HL-60 (cell line): Measurements from ENCODE around the gene PPL.

Experiments
- TF ChIP-seq, protein P1 (sequence below): IDR thresholded peaks from one replicate; pipeline ENCODE4 v1.5.1; 2011; ENCODE audit warnings: low read length, control low read depth, inconsistent platforms; ENCODE audit not compliant: insufficient read depth
- TF ChIP-seq, protein P2 (sequence below): IDR thresholded peaks from 2 replicates; pipeline ENCODE4 v1.6.1; 2012; ENCODE audit warnings: low read depth; ENCODE audit not compliant: insufficient replicate concordance

DNA sequence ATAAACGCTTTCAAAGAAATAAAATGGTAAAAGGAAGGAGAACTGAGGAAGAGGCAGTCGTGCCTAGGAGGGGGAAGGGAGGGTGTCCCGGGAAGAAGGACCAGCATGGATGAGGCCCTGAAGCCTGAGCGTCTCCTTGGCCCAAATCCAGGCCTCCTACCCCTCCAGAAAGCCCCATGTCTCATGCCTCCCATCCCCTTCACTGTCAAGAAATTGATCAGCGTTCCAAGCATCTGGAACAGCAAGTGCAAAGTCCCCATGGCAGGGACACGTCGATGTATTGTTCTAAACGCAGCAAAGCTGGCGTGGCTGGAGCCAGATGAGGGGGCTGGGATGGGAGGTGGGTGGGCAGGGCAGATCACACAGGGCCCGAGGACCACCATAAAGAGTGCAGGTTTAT is 43.7 kb upstream of the PPL start:
- TF ChIP-seq, protein P1, sequence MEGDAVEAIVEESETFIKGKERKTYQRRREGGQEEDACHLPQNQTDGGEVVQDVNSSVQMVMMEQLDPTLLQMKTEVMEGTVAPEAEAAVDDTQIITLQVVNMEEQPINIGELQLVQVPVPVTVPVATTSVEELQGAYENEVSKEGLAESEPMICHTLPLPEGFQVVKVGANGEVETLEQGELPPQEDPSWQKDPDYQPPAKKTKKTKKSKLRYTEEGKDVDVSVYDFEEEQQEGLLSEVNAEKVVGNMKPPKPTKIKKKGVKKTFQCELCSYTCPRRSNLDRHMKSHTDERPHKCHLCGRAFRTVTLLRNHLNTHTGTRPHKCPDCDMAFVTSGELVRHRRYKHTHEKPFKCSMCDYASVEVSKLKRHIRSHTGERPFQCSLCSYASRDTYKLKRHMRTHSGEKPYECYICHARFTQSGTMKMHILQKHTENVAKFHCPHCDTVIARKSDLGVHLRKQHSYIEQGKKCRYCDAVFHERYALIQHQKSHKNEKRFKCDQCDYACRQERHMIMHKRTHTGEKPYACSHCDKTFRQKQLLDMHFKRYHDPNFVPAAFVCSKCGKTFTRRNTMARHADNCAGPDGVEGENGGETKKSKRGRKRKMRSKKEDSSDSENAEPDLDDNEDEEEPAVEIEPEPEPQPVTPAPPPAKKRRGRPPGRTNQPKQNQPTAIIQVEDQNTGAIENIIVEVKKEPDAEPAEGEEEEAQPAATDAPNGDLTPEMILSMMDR: no peak
- TF ChIP-seq, protein P2, sequence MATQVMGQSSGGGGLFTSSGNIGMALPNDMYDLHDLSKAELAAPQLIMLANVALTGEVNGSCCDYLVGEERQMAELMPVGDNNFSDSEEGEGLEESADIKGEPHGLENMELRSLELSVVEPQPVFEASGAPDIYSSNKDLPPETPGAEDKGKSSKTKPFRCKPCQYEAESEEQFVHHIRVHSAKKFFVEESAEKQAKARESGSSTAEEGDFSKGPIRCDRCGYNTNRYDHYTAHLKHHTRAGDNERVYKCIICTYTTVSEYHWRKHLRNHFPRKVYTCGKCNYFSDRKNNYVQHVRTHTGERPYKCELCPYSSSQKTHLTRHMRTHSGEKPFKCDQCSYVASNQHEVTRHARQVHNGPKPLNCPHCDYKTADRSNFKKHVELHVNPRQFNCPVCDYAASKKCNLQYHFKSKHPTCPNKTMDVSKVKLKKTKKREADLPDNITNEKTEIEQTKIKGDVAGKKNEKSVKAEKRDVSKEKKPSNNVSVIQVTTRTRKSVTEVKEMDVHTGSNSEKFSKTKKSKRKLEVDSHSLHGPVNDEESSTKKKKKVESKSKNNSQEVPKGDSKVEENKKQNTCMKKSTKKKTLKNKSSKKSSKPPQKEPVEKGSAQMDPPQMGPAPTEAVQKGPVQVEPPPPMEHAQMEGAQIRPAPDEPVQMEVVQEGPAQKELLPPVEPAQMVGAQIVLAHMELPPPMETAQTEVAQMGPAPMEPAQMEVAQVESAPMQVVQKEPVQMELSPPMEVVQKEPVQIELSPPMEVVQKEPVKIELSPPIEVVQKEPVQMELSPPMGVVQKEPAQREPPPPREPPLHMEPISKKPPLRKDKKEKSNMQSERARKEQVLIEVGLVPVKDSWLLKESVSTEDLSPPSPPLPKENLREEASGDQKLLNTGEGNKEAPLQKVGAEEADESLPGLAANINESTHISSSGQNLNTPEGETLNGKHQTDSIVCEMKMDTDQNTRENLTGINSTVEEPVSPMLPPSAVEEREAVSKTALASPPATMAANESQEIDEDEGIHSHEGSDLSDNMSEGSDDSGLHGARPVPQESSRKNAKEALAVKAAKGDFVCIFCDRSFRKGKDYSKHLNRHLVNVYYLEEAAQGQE: no peak
